Measurements from ENCODE around the gene GLIPR1L2. TPM values are rescaled to one million over a fixed set of nuclear protein-coding genes. Genes with fewer than 3 reads are reported as not detected.
"Not testable (repeated sequence)": the region's sequence is repeated elsewhere in the genome, so short reads cannot be mapped to it uniquely, and the experiment has no call there.

The GLIPR1L2 gene
- total and polyA plus RNA-seq, 4 donors, result 0.22 to 3.7 (median 0.82) TPM

GRCh38 chr12:75443709-75444108 lies 52.8 kb downstream of the GLIPR1L2 start:
- no peak for ATAC-seq (ENCODE audit: insufficient read depth, low FRiP score)
- no peaks in the 10 kb centered on the region for H3K4me1 ChIP-seq (ENCODE audit: control insufficient read depth in 5 of 5, insufficient read depth in 5 of 5, low read length in 5 of 5)

GRCh38 chr12:75444429-75445136 lies 53.7 kb downstream of the GLIPR1L2 start:
- peaks cover 0 to 2% (median 0%) of the 10 kb centered on the region in 4 donors for H3K9me3 ChIP-seq (ENCODE audit: control insufficient read depth in 4 of 4, insufficient read depth in 3 of 4, low read length in 3 of 4)
- no peaks in the 10 kb centered on the region for H3K27me3 ChIP-seq (ENCODE audit: control insufficient read depth in 3 of 3, insufficient read depth in 3 of 3, low read length in 2 of 3)
- ATAC-seq (ENCODE audit: insufficient read depth, low FRiP score) (no peak), DNase-seq (no peak)
- TF ChIP-seq CTCF (IDR thresholded peaks at IDR 0.05; ENCODE audit: control extremely low read depth, extremely low read depth), result no peak
- H3K4me3 ChIP-seq, result no peak overlapping the region
- H3K4me1 ChIP-seq (ENCODE audit: control insufficient read depth in 5 of 5, insufficient read depth in 5 of 5, low read length in 5 of 5), result no peaks in the 10 kb centered on the region
- no peak overlapping the region for H3K9ac ChIP-seq (ENCODE audit: insufficient read depth in 1 of 2, low read length in 2 of 2)
- H3K27ac ChIP-seq (ENCODE audit: low read depth in 1 of 2, low read length in 1 of 2), result no peak overlapping the region
- no peaks in the 10 kb centered on the region for H3K36me3 ChIP-seq (ENCODE audit: control insufficient read depth in 4 of 4, insufficient read depth in 4 of 4, low read length in 4 of 4)
- WGBS, 2 donors, result 73 to 88% methylated on average over 6 of the region's 6 CpGs

More at GRCh38 chr12:75443709-75444108, 52.8 kb downstream of the GLIPR1L2 start:
- peaks cover 0 to 4% (median 0%) of the 10 kb centered on the region in 4 donors for H3K9me3 ChIP-seq (ENCODE audit: control insufficient read depth in 4 of 4, insufficient read depth in 3 of 4, low read length in 3 of 4)
- 49 to 56% methylated on average over 3 of the region's 3 CpGs for whole genome bisulfite sequencing, 2 donors
- TF ChIP-seq CTCF (IDR thresholded peaks at IDR 0.05; ENCODE audit: control extremely low read depth, extremely low read depth), result no peak
- H3K36me3 ChIP-seq (ENCODE audit: control insufficient read depth in 4 of 4, insufficient read depth in 4 of 4, low read length in 4 of 4), result no peaks in the 10 kb centered on the region
- H3K27me3 ChIP-seq (ENCODE audit: control insufficient read depth in 3 of 3, insufficient read depth in 3 of 3, low read length in 2 of 3), result no peaks in the 10 kb centered on the region
- no peak overlapping the region for H3K4me3 ChIP-seq
- no peak overlapping the region for H3K9ac ChIP-seq (ENCODE audit: insufficient read depth in 1 of 2, low read length in 2 of 2)
- DNase-seq, result no peak
- H3K27ac ChIP-seq (ENCODE audit: low read depth in 1 of 2, low read length in 1 of 2), result no peak overlapping the region

- not testable (repeated sequence) for H3K27ac ChIP-seq (ENCODE audit: low read depth in 1 of 2, low read length in 1 of 2); H3K4me3 ChIP-seq; DNase-seq; H3K9ac ChIP-seq (ENCODE audit: insufficient read depth in 1 of 2, low read length in 2 of 2); H3K4me1 ChIP-seq (ENCODE audit: control insufficient read depth in 5 of 5, insufficient read depth in 5 of 5, low read length in 5 of 5); H3K27me3 ChIP-seq (ENCODE audit: control insufficient read depth in 3 of 3, insufficient read depth in 3 of 3, low read length in 2 of 3); ATAC-seq (ENCODE audit: insufficient read depth, low FRiP score); H3K36me3 ChIP-seq (ENCODE audit: control insufficient read depth in 4 of 4, insufficient read depth in 4 of 4, low read length in 4 of 4); H3K9me3 ChIP-seq (ENCODE audit: control insufficient read depth in 4 of 4, insufficient read depth in 3 of 4, low read length in 3 of 4)
- WGBS, 2 donors, result 50 to 71% methylated on average over 7 of the region's 7 CpGs
Observed at GRCh38 chr12:75445137-75445507, 54.2 kb downstream of the GLIPR1L2 start.

- no peaks in the 10 kb centered on the region for H3K36me3 ChIP-seq (ENCODE audit: control insufficient read depth in 4 of 4, insufficient read depth in 4 of 4, low read length in 4 of 4)
- no peak for TF ChIP-seq CTCF (IDR thresholded peaks at IDR 0.05; ENCODE audit: control extremely low read depth, extremely low read depth)
- no peak overlapping the region for H3K4me3 ChIP-seq
Observed at GRCh38 chr12:75446857-75447256, 56.0 kb downstream of the GLIPR1L2 start.

More at GRCh38 chr12:75446857-75447256, 56.0 kb downstream of the GLIPR1L2 start:
- Histone ChIP-seq H3K9me3 (ENCODE audit: control insufficient read depth in 4 of 4, insufficient read depth in 3 of 4, low read length in 3 of 4) (no peaks in the 10 kb centered on the region), H3K27ac (ENCODE audit: low read depth in 1 of 2, low read length in 1 of 2) (no peak overlapping the region), H3K4me1 (ENCODE audit: control insufficient read depth in 5 of 5, insufficient read depth in 5 of 5, low read length in 5 of 5) (no peaks in the 10 kb centered on the region), H3K27me3 (ENCODE audit: control insufficient read depth in 3 of 3, insufficient read depth in 3 of 3, low read length in 2 of 3) (no peaks in the 10 kb centered on the region), H3K9ac (ENCODE audit: insufficient read depth in 1 of 2, low read length in 2 of 2) (no peak overlapping the region)
- DNase-seq (no peak), ATAC-seq (ENCODE audit: insufficient read depth, low FRiP score) (no peak)
